ENCODE results near the gene MBD3L3.

The MBD3L3 gene

DNA sequence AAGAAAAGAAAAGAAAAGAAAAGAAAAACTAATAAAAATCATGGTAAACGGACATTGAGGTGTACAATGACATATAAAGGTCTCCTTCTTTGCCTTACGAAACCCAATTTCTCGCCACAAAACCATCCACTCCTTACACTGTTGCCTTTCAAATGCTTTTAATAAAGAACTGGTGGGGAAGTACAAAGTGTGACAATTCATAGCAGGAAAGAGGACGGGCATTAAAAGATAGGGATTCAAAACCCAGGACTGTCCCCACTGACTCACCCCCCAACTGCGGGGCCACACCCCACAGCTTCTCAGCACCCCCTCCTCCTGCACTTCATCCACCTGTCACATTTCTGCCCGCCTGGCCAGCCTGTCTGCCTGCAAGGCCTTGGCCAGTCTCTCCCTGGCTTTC is 39.6 kb downstream of the MBD3L3 start:
- Histone ChIP-seq H3K27ac (ENCODE audit: low read length) (no peak overlapping the region), H3K4me3 (ENCODE audit: low read depth in 1 of 2, low read length in 2 of 2) (no peak overlapping the region), H3K9ac (ENCODE audit: low read depth, low read length) (no peak overlapping the region), H2AFZ (ENCODE audit: low read depth, low read length) (no peak overlapping the region), H3K79me2 (ENCODE audit: insufficient read depth, low read length) (no peaks in the 10 kb centered on the region), H3K36me3 (ENCODE audit: insufficient read depth, low read length) (no peaks in the 10 kb centered on the region), H3K4me1 (ENCODE audit: insufficient read depth, low read length) (no peaks in the 10 kb centered on the region), H3K9me3 (ENCODE audit: insufficient read depth, low read length, severe bottlenecking) (no peaks in the 10 kb centered on the region), H3K27me3 (ENCODE audit: insufficient read depth, low read length, poor library complexity) (no peaks in the 10 kb centered on the region), H3K4me2 (ENCODE audit: insufficient read depth, low read length) (no peak overlapping the region), H4K20me1 (ENCODE audit: insufficient read depth, low read length) (no peaks in the 10 kb centered on the region)
- ATAC-seq (ENCODE audit: insufficient read depth, low read depth), result no peak
- TF ChIP-seq, protein P1, sequence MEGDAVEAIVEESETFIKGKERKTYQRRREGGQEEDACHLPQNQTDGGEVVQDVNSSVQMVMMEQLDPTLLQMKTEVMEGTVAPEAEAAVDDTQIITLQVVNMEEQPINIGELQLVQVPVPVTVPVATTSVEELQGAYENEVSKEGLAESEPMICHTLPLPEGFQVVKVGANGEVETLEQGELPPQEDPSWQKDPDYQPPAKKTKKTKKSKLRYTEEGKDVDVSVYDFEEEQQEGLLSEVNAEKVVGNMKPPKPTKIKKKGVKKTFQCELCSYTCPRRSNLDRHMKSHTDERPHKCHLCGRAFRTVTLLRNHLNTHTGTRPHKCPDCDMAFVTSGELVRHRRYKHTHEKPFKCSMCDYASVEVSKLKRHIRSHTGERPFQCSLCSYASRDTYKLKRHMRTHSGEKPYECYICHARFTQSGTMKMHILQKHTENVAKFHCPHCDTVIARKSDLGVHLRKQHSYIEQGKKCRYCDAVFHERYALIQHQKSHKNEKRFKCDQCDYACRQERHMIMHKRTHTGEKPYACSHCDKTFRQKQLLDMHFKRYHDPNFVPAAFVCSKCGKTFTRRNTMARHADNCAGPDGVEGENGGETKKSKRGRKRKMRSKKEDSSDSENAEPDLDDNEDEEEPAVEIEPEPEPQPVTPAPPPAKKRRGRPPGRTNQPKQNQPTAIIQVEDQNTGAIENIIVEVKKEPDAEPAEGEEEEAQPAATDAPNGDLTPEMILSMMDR (IDR thresholded peaks at IDR 0.05; ENCODE audit: borderline replicate concordance, extremely low read depth, low read length, poor library complexity, severe bottlenecking), result no peak
- DNase-seq, result no peak

GRCh38 chr19:7013678-7014077 is 44.8 kb downstream of the MBD3L3 start:
- no peak overlapping the region for H3K4me2 ChIP-seq (ENCODE audit: insufficient read depth, low read length)
- no peak overlapping the region for H3K9ac ChIP-seq (ENCODE audit: low read depth, low read length)
- no peak for DNase-seq
- no peaks in the 10 kb centered on the region for H4K20me1 ChIP-seq (ENCODE audit: insufficient read depth, low read length)
- no peaks in the 10 kb centered on the region for H3K36me3 ChIP-seq (ENCODE audit: insufficient read depth, low read length)
- no peaks in the 10 kb centered on the region for H3K9me3 ChIP-seq (ENCODE audit: insufficient read depth, low read length, severe bottlenecking)
- H3K4me1 ChIP-seq (ENCODE audit: insufficient read depth, low read length), result peaks cover 2% of the 10 kb centered on the region; the same call in 1 of the 2 replicates
- H3K27me3 ChIP-seq (ENCODE audit: insufficient read depth, low read length, poor library complexity), result no peaks in the 10 kb centered on the region
- no peak overlapping the region for H3K27ac ChIP-seq (ENCODE audit: low read length)
- ATAC-seq (ENCODE audit: insufficient read depth, low read depth), result no peak
- H3K79me2 ChIP-seq (ENCODE audit: insufficient read depth, low read length), result no peaks in the 10 kb centered on the region
- H2AFZ ChIP-seq (ENCODE audit: low read depth, low read length), result no peak overlapping the region
- H3K4me3 ChIP-seq (ENCODE audit: low read depth in 1 of 2, low read length in 2 of 2), result no peak overlapping the region
- no peak for TF ChIP-seq EZH2 (IDR thresholded peaks at IDR 0.05; ENCODE audit: borderline replicate concordance, low read depth, low read length, severe bottlenecking)
- TF ChIP-seq, protein P1 (IDR thresholded peaks at IDR 0.05; ENCODE audit: borderline replicate concordance, extremely low read depth, low read length, poor library complexity, severe bottlenecking), result no peak

GRCh38 chr19:7010722-7011593 is 47.5 kb downstream of the MBD3L3 start:
- Histone ChIP-seq H3K4me3 (ENCODE audit: low read depth in 1 of 2, low read length in 2 of 2) (no peak overlapping the region), H4K20me1 (ENCODE audit: insufficient read depth, low read length) (no peaks in the 10 kb centered on the region), H3K27me3 (ENCODE audit: insufficient read depth, low read length, poor library complexity) (no peaks in the 10 kb centered on the region), H3K9me3 (ENCODE audit: insufficient read depth, low read length, severe bottlenecking) (no peaks in the 10 kb centered on the region), H3K9ac (ENCODE audit: low read depth, low read length) (no peak overlapping the region), H3K79me2 (ENCODE audit: insufficient read depth, low read length) (no peaks in the 10 kb centered on the region), H3K27ac (ENCODE audit: low read length) (no peak overlapping the region), H3K4me1 (ENCODE audit: insufficient read depth, low read length) (peaks cover 2% of the 10 kb centered on the region; the same call in 1 of the 2 replicates), H3K36me3 (ENCODE audit: insufficient read depth, low read length) (no peaks in the 10 kb centered on the region), H3K4me2 (ENCODE audit: insufficient read depth, low read length) (no peak overlapping the region), H2AFZ (ENCODE audit: low read depth, low read length) (no peak overlapping the region)
- ATAC-seq (ENCODE audit: insufficient read depth, low read depth) (no peak), DNase-seq (no peak)
- TF ChIP-seq, protein P1 (IDR thresholded peaks at IDR 0.05; ENCODE audit: borderline replicate concordance, extremely low read depth, low read length, poor library complexity, severe bottlenecking), result no peak
- no peak for TF ChIP-seq EZH2 (IDR thresholded peaks at IDR 0.05; ENCODE audit: borderline replicate concordance, low read depth, low read length, severe bottlenecking)
